HG02970 (cell line): Measurements from ENCODE around the gene NADK.
"Not testable (repeated sequence)": the region's sequence is repeated elsewhere in the genome, so short reads cannot be mapped to it uniquely, and the experiment has no call there.

Experiments used
- ATAC-seq: cut with Tn5 transposase; IDR thresholded peaks from one replicate; pipeline ENCODE4 v1.9.1; 2021; ENCODE audit warnings: mild to moderate bottlenecking, moderate library complexity, moderate number of reproducible peaks; ENCODE audit not compliant: unreplicated experiment, low FRiP score

NADK gene

GRCh38 chr1:1752636-1753606 is 25.3 kb downstream of the NADK start:
- no peak for ATAC-seq

GRCh38 chr1:1752190-1752589 is 26.1 kb downstream of the NADK start:
- ATAC-seq: no peak

DNA sequence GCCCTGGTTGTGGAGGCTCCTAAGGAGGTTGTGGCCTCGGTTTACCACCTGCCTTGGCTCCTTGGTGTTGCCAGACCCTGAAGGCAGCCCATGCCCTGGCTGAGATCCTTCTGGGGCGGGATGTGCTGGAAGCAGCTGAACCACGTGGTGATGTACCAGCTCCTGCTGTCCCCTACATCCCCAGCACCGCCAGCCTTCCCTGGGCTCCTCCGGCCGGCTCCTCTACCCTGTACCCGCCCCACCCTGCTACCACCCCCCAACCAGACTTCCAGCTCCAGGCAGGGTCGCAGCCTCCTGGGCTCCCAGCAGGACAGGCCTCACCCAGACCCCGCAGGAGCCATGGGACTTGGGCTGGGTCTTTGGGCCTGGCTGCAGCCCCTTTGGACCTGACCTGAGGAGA is 28.3 kb downstream of the NADK start:
- ATAC-seq: not testable (repeated sequence)

- no peak for ATAC-seq
Observed at GRCh38 chr1:1748686-1749321, 29.5 kb downstream of the NADK start.

- ATAC-seq: peak; percentile 86
Observed at GRCh38 chr1:1746566-1746909, 31.7 kb downstream of the NADK start.

DNA sequence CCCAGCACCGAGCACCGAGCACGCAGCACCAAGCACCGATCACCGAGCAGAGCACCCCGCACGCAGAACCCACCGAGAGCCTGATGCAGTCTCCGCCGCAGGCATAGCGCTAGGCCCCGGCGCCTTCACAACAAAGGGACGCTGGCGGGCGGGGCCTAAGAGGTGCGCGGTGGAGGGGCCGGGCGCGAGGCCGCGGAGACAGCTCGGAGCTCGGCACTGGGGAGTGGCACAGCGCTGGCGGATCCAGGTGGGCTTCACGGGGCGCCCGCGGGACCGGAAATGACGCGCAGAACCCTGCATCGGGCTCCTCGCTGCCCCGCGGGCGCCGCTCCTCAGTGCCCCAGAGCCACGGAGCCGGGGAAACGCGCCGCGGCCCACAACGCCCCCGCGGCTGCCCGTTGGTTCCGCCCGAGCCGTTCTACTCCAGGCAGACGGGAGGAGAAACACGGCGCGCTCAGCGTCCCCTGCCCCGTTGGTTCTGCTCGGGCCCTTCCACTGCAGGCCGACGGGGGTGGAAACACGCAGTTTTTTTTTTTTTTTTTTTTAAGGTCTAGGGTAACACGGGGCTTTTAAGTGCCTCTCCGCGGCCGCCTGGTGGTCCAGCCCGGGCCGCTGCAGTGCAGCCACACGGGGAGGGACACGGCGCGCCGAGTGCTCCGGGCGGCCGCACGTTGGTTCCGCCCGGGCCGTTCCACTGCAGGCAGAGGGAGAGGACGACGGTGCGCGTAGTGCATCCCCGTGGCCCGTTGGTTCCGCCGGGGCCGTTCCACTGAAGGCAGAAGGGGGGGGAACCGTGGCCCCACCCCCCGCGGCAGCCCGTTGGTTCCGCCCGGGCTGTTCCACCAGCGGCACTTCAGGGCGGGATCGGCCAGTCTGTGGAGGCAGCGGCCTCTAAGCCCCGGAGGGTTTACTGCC is 32.4 kb downstream of the NADK start:
- peak; percentile 74 for ATAC-seq

DNA sequence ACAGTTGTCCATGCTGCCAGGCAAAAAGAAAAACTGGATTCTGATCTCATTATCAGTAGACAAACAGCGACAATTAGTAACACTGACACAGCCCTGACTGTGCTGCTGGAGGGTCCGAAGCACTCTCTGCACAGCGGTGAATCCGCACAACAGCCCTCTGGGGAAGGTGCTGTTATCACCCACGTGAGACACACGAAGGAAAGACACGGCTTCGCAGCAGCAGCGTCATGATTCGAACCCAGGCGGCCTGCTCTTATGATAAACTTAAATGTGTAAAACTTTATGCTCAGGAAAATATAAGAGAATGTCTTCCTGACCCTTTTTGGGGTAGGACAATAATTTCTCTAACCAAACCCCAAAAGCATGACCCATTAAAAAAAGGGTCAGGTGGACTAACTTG is 35.7 kb downstream of the NADK start:
- ATAC-seq: not testable (repeated sequence)

DNA sequence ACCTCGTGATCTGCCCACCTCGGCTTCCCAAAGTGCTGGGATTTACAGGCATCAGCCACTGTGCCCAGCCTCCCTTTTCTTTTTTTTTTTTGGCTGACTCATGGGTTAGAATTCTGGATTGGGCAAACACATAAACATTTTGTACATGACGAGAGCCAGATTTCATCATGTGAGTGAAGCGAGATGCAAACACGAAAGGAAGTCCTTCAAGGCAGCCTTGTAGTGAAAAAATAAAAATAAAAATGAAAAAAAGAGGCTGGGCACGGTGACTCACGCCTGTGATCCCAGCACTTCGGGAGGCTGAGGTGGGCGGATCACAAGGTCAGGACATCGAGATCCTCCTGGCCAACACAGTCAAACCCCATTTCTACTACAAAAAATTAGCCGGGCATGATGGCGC is 37.3 kb downstream of the NADK start:
- not testable (repeated sequence) for ATAC-seq

- ATAC-seq: not testable (repeated sequence)
Observed at GRCh38 chr1:1738799-1739337, 39.4 kb downstream of the NADK start.

- ATAC-seq: not testable (repeated sequence)
Observed at GRCh38 chr1:1737675-1738590, 40.3 kb downstream of the NADK start.

- ATAC-seq: no peak
Observed at GRCh38 chr1:1732381-1732780, 45.9 kb downstream of the NADK start.

- ATAC-seq: no peak
Observed at GRCh38 chr1:1730870-1731269, 47.4 kb downstream of the NADK start.

DNA sequence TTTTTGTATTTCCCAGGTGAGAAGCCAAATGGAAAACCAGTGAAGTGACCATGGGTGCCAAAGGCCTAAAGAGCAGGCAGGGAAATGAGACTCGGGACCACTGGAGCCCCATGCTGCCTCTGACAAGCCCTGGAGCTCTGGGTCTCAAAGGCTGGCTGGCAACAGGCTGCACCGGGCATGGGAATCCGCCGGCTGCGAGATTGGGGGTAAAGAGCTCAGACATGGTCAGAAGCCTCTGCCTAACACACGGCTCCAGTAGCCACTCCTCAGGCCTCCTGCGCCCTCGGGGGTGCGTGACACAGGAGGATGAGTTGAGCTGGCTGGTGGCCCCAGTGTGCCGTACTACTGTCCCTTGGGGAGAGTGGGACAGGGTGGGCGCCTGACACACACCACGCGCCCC is 48.0 kb downstream of the NADK start:
- ATAC-seq: not testable (repeated sequence)

- ATAC-seq: not testable (repeated sequence)
Observed at GRCh38 chr1:1729116-1729816, 49.0 kb downstream of the NADK start.

GRCh38 chr1:1728308-1729005 is 49.8 kb downstream of the NADK start:
- not testable (repeated sequence) for ATAC-seq

GRCh38 chr1:1727131-1727651 is 51.1 kb downstream of the NADK start:
- ATAC-seq: not testable (repeated sequence)

GRCh38 chr1:1726088-1726487 is 52.2 kb downstream of the NADK start:
- not testable (repeated sequence) for ATAC-seq
